WTC11 (cell line): Measurements from ENCODE around the gene CD1D. TPM values are rescaled to one million over a fixed set of nuclear protein-coding genes. Genes with fewer than 3 reads are reported as not detected.

Experiments used
- ATAC-seq: fragments of 200-7000 bp; cut with Tn5 transposase; 2 replicates; pipeline ENCODE4 v1.10.0; 2021; ENCODE audit warnings: mild to moderate bottlenecking, moderate library complexity
- CTCF ChIA-PET: fragments of 300-600 bp; sonication (Branson Sonifier 250); formaldehyde crosslinking; loops from one replicate; lab custom pipeline; 2021; ENCODE audit warnings: antibody characterized with exemption; lab: Charles Lee
- POLR2A ChIA-PET: fragments of 350-600 bp; sonication (Branson Sonifier 250); formaldehyde crosslinking; loops from one replicate; lab custom pipeline; 2021; ENCODE audit warnings: antibody characterized with exemption; lab: Charles Lee
- DNase-seq: peaks from one replicate; pipeline ENCODE4 v3.0.0; 2021; ENCODE audit warnings: low spot score
- H3K27ac Mint-ChIP-seq: 2 replicates; pipeline ENCODE4 v1.8.0; 2021; ENCODE audit warnings: mixed read lengths
- H3K27me3 Mint-ChIP-seq: 2 replicates; pipeline ENCODE4 v1.8.0; 2021; ENCODE audit warnings: low read depth, mild to moderate bottlenecking, moderate library complexity, mixed read lengths
- H3K36me3 Mint-ChIP-seq: 2 replicates; pipeline ENCODE4 v1.8.0; 2021; ENCODE audit warnings: mixed read lengths
- H3K4me1 Mint-ChIP-seq: 2 replicates; pipeline ENCODE4 v1.8.0; 2022; ENCODE audit warnings: mixed read lengths
- H3K4me3 Mint-ChIP-seq: 2 replicates; pipeline ENCODE4 v1.8.0; 2021; ENCODE audit warnings: mild to moderate bottlenecking, moderate library complexity, mixed read lengths
- H3K9me3 Mint-ChIP-seq: 2 replicates; pipeline ENCODE4 v1.8.0; 2021; ENCODE audit warnings: mixed read lengths
- E2F5 ChIP-seq: sonication (generic); formaldehyde crosslinking; IDR thresholded peaks from 2 replicates; pipeline ENCODE4 v1.8.1; 2022; ENCODE audit warnings: mild to moderate bottlenecking, moderate library complexity, missing genetic modification reagents
- ELF4 ChIP-seq: sonication (generic); formaldehyde crosslinking; IDR thresholded peaks from 2 replicates; pipeline ENCODE4 v1.8.1; 2022; ENCODE audit warnings: low read depth, mild to moderate bottlenecking, moderate library complexity, missing genetic modification reagents
- FOXJ3 ChIP-seq: sonication (generic); formaldehyde crosslinking; IDR thresholded peaks from 2 replicates; pipeline ENCODE4 v1.9.0; 2021; ENCODE audit warnings: missing genetic modification reagents, mild to moderate bottlenecking, borderline replicate concordance
- FOXK1 ChIP-seq: sonication (generic); formaldehyde crosslinking; IDR thresholded peaks from 2 replicates; pipeline ENCODE4 v1.8.0; 2022; ENCODE audit warnings: mild to moderate bottlenecking, moderate library complexity, missing genetic modification reagents
- FOXP1 ChIP-seq: sonication (generic); formaldehyde crosslinking; IDR thresholded peaks from 2 replicates; pipeline ENCODE4 v1.8.0; 2022; ENCODE audit warnings: missing genetic modification reagents, mild to moderate bottlenecking, moderate library complexity, borderline replicate concordance
- GABPB1 ChIP-seq: sonication (generic); formaldehyde crosslinking; IDR thresholded peaks from 2 replicates; pipeline ENCODE4 v1.8.1; 2023; ENCODE audit warnings: mild to moderate bottlenecking, missing genetic modification reagents
- GRHL2 ChIP-seq: fragments of 250-450 bp; sonication (Bioruptor Pico); IDR thresholded peaks from 2 replicates; pipeline ENCODE4 v1.8.0; 2022; ENCODE audit warnings: mild to moderate bottlenecking, moderate library complexity; ENCODE audit not compliant: insufficient replicate concordance, severe bottlenecking
- JAZF1 ChIP-seq: fragments of 250-450 bp; sonication (Bioruptor Pico); IDR thresholded peaks from 2 replicates; pipeline ENCODE4 v1.9.0; 2021; ENCODE audit warnings: moderate library complexity, mild to moderate bottlenecking, inconsistent platforms
- PRDM15 ChIP-seq: sonication (generic); formaldehyde crosslinking; IDR thresholded peaks from 2 replicates; pipeline ENCODE4 v1.8.0; 2022; ENCODE audit warnings: missing genetic modification reagents
- SMAD4 ChIP-seq: sonication (generic); formaldehyde crosslinking; IDR thresholded peaks from 2 replicates; pipeline ENCODE4 v1.8.0; 2022; ENCODE audit warnings: mild to moderate bottlenecking, missing genetic modification reagents
- SOX15 ChIP-seq: fragments of 250-450 bp; sonication (Bioruptor Pico); IDR thresholded peaks from 2 replicates; pipeline ENCODE4 v1.9.0; 2021; ENCODE audit warnings: mild to moderate bottlenecking
- TCF7 ChIP-seq: sonication (generic); formaldehyde crosslinking; IDR thresholded peaks from 2 replicates; pipeline ENCODE4 v1.8.0; 2022; ENCODE audit warnings: mild to moderate bottlenecking, low read depth, missing genetic modification reagents, moderate library complexity
- TP53 ChIP-seq: sonication (generic); formaldehyde crosslinking; IDR thresholded peaks from 2 replicates; pipeline ENCODE4 v1.8.1; 2023; ENCODE audit warnings: mild to moderate bottlenecking, missing genetic modification reagents
- ZMAT4 ChIP-seq: fragments of 250-450 bp; sonication (Bioruptor Pico); IDR thresholded peaks from 2 replicates; pipeline ENCODE4 v1.9.0; 2021; ENCODE audit warnings: mild to moderate bottlenecking
- ZNF121 ChIP-seq: sonication (generic); formaldehyde crosslinking; IDR thresholded peaks from 2 replicates; pipeline ENCODE4 v1.8.0; 2023; ENCODE audit warnings: missing genetic modification reagents
- ZNF317 ChIP-seq: sonication (generic); formaldehyde crosslinking; IDR thresholded peaks from 2 replicates; pipeline ENCODE4 v1.8.1; 2023; ENCODE audit warnings: low read depth, mild to moderate bottlenecking, moderate library complexity, missing genetic modification reagents, borderline replicate concordance
- ZNF396 ChIP-seq: fragments of 250-450 bp; sonication (Bioruptor Pico); IDR thresholded peaks from 2 replicates; pipeline ENCODE4 v1.8.0; 2021; ENCODE audit warnings: mild to moderate bottlenecking, moderate library complexity, borderline replicate concordance
- ZNF416 ChIP-seq: fragments of 250-450 bp; sonication (Bioruptor Pico); IDR thresholded peaks from 2 replicates; pipeline ENCODE4 v1.9.0; 2021; ENCODE audit warnings: mild to moderate bottlenecking, inconsistent platforms
- ZNF512 ChIP-seq: sonication (generic); formaldehyde crosslinking; IDR thresholded peaks from 2 replicates; pipeline ENCODE4 v1.8.1; 2022; ENCODE audit warnings: missing genetic modification reagents, borderline replicate concordance
- ZSCAN18 ChIP-seq: fragments of 250-450 bp; sonication (Bioruptor Pico); IDR thresholded peaks from 2 replicates; pipeline ENCODE4 v2.1.2; 2022; ENCODE audit warnings: mild to moderate bottlenecking, moderate library complexity
- total RNA-seq: library from RNA; stranded (reverse); gene quantifications from 3 replicates; pipeline ENCODE4 v1.2.3, GENCODE V29; 2021

The CD1D gene
- total RNA-seq, 1 experiment from 2014 or later, result 4.7 TPM

GRCh38 chr1:158186180-158186579 lies 5.5 kb downstream of the CD1D start (continued):
- TF ChIP-seq PRDM15 (CRISPR knock-in tag), result no peak
- no peak for TF ChIP-seq TCF7
- TF ChIP-seq SOX15, result no peak
- TF ChIP-seq ZNF121, result no peak
- no peak for TF ChIP-seq ZSCAN18
- TF ChIP-seq TP53 (CRISPR knock-in tag), result no peak
- TF ChIP-seq FOXJ3 (CRISPR knock-in tag), result no peak

GRCh38 chr1:158188611-158189010 lies 7.9 kb downstream of the CD1D start:
- no peak overlapping the region for H3K4me3 Mint-ChIP-seq
- no peak overlapping the region for H3K27ac Mint-ChIP-seq
- peaks cover 13% of the 10 kb centered on the region for H3K27me3 Mint-ChIP-seq
- no peaks in the 10 kb centered on the region for H3K9me3 Mint-ChIP-seq
- TF ChIP-seq JAZF1 (no peak), GRHL2 (CRISPR knock-in tag) (no peak), ELF4 (CRISPR knock-in tag) (no peak), FOXK1 (CRISPR knock-in tag) (no peak), SOX15 (no peak), ZNF317 (CRISPR knock-in tag) (no peak), PRDM15 (CRISPR knock-in tag) (no peak), ZNF396 (CRISPR knock-in tag) (no peak), ZNF512 (CRISPR knock-in tag) (no peak), ZNF416 (CRISPR knock-in tag) (no peak), FOXP1 (no peak), GABPB1 (CRISPR knock-in tag) (no peak), FOXJ3 (CRISPR knock-in tag) (no peak), SMAD4 (no peak), E2F5 (CRISPR knock-in tag) (no peak), ZMAT4 (CRISPR knock-in tag) (no peak)
- POLR2A ChIA-PET, result no interaction called here
- CTCF ChIA-PET, result interaction anchor here (0.7 kb wide), 1 partner anchor 15 kb away, joined by 3 read pairs; no protein-coding TSS in a partner anchor
- no peak for ATAC-seq
- H3K36me3 Mint-ChIP-seq, result no peaks in the 10 kb centered on the region
- no peak for DNase-seq
- H3K4me1 Mint-ChIP-seq, result peaks cover 51% of the 10 kb centered on the region
